GM18861 (cell line): Measurements from ENCODE around the gene SPDYE16.
"Not testable (repeated sequence)": the region's sequence is repeated elsewhere in the genome, so short reads cannot be mapped to it uniquely, and the experiment has no call there.

Experiments used
- ATAC-seq: cut with Tn5 transposase; IDR thresholded peaks from one replicate; pipeline ENCODE4 v1.9.1; 2021; ENCODE audit not compliant: unreplicated experiment

SPDYE16 gene

DNA sequence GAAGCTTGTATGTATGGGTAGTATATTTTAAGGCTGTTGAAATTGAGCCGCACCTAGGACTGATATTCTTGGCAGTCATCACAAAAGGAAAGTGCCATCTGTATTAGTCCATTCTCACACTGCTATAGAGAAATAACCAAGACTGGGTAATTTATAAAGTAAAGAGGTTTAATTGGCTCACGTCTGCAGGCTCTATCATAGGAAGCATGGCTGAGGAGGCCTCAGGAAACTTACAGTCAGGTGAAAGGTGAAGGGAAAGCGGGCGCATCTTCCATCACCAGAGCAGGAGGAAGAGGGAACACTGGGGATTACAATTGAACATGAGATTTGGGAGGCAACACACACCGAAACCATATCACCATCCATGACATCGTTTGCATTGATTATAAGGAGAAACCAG, 8.9 kb upstream of the SPDYE16 start:
- ATAC-seq, result not testable (repeated sequence)

DNA sequence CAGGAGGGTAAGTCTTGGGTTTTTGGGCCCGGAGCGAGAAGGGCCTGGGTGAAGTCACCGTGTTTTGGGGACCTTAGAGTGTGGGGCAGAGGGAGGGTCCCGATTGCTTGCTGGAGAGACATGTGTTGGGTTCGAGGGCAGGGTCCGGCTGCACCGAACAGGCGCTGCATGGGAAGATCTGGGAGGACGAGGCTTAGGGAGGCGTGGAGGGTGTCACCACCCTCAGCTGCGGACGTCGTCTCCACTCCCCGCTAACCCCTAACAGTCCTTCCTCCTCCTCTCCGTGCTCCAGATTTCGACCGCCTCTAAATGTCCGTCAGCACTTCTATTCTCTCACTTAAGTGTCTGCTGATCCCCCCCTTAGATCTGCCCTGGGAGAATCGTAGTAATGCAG, 6.8 kb upstream of the SPDYE16 start:
- ATAC-seq, result not testable (repeated sequence)

DNA sequence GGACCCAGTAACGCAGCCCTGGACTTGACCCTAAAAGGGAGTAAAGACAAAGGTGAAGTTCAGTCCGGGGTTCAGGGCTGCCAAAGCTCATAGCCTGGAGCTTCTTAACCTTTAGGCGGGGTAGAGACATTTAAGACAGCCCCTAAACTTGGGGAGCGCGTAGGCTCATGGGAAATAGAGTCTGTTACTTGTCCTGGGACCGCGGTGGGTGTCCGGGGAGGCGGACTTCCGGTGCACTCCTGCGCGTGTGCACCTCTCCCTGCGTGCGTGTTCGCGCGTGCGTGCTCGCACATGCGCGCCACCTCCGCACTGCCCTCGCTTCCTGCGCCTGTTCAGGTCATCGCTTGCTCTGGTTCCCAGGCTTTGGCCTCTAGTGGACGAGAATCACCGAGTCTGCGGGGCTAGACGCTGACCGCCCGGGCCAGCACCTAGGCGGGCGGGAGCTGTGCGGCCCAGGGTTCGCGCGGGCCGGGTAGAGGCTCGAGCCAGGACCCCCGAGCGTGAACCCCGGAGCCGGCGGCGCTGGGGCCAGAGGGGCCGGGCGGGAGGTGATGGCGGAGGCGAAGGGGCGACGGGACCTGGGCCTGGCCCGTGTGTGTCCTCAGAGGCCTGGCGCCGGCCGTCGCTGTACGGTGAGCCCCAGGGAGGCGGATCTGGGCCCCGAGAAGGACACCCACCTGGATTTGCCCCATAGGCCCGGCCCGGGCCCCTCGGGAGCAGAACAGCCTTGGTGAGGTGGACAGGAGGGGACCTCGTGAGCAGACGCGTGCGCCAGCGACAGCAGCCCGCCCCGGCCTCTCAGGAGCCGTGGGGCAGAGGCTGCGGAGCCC, 6.1 kb upstream of the SPDYE16 start:
- peak; percentile 98 for ATAC-seq

DNA sequence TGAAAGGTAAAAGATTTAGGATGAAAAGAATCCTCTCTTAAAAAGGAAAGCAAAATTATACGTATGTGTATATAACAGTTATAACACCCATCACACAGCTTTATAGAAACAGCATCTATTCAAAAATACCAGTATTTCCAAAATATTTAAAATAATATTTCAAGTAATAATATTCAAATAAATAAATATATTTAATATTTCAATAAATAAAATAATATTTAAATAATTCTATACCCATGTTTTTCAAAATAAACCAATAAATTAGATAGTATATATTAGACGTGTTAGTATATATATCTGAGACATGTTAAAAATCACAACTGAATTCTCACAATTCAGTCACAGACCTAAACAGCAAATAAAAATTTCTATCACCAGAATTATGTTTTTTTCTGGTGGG, 11.5 kb downstream of the SPDYE16 start:
- ATAC-seq, result not testable (repeated sequence)

DNA sequence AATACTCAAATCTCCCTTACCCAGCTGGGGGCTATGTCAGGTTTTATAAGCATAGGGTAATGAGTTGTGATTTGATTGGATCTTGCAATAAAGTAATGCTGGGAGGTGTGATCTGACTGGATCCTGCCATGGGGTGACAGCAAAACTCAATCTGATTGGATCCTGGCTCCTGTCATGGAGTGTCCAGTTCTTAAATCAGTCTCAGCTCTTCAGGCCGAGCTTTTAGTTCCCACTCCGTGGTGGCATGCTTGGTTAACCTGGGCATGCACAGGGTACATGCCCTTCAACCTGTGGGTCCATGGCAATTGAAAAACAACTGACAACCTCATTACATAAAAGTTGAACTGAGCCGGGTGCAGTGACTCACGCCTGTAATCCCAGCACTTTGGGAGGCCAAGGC, 16.9 kb downstream of the SPDYE16 start:
- not testable (repeated sequence) for ATAC-seq

DNA sequence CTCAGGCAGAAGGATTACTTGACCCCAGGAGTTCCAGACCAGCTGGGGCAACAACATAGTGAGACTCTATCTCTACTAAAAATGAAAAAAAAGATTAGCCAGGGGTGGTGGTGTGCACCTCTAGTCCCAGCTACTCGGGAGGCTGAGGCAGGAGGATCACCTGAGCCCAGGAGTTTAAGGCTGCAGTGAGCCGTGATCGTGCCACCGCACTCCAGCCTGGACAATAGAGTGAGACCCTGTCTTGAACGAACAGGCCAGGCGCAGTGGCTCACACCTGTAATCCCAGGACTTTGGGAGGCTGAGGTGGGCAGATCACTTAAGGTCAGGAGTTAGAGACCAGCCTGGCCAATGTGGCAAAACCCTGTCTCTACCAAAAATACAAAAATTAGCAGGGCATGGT, 26.2 kb downstream of the SPDYE16 start:
- ATAC-seq, result not testable (repeated sequence)

DNA sequence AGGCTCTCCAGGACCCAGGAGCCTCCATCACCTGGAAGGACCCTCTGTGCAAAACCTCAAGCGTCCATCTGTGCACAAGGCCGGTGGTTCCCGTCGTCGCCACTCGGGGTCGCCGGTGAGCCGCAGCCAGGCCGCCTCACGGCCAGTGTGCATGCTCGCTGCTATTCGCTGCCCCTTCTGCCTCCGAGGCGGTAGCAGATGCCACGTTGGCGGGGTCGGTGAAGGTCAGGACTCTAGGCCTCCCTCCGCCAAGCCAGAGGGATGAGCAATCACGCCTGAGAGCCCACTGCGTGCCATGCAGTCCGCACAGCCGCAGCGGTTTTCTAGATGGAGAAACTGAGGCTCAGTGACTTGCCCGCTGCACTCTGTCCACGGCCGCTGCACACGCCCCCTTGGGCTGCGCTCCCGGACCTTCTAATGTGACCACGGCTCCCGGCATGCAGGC, 27.1 kb downstream of the SPDYE16 start:
- no peak for ATAC-seq

DNA sequence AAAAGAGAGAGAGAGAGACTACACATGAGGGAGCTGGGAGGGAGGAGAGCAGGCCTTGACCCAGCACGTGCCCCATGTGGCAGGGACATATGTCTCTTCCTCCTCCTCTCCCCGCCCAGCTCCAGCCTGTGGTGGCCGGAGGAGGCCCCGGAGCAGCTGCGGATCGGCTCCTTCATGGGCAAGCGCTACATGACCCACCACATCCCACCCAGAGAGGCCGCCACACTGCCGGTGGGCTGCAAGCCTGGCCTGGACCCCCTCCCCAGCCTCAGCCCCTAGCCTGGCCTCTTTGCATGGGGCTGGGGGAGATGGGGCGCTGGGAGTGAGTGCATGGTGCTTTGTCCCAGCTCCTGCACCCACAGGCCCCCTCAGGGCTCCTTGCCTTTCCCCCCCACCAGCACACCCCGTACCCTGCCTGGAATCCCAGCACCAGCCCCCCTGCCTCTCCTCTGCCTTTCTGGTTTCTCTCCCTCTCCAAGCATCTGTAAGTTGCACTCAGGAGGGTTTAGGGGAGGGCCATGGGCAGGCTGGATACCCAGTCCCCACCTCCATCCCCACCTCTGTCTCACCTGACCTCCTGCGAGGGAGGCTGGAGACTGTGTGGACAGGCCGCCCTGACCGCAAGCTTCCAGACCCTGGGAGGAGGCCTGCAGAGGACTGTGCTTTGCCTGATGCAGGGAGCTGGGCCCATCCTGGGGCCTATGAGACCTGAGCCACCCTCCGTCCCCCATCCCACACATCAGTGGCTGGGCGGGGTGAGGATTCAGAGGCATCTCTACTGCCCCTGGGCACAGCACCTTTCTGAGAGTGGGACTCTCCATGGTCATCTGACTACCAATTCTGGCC, 27.9 kb downstream of the SPDYE16 start:
- ATAC-seq, result no peak

DNA sequence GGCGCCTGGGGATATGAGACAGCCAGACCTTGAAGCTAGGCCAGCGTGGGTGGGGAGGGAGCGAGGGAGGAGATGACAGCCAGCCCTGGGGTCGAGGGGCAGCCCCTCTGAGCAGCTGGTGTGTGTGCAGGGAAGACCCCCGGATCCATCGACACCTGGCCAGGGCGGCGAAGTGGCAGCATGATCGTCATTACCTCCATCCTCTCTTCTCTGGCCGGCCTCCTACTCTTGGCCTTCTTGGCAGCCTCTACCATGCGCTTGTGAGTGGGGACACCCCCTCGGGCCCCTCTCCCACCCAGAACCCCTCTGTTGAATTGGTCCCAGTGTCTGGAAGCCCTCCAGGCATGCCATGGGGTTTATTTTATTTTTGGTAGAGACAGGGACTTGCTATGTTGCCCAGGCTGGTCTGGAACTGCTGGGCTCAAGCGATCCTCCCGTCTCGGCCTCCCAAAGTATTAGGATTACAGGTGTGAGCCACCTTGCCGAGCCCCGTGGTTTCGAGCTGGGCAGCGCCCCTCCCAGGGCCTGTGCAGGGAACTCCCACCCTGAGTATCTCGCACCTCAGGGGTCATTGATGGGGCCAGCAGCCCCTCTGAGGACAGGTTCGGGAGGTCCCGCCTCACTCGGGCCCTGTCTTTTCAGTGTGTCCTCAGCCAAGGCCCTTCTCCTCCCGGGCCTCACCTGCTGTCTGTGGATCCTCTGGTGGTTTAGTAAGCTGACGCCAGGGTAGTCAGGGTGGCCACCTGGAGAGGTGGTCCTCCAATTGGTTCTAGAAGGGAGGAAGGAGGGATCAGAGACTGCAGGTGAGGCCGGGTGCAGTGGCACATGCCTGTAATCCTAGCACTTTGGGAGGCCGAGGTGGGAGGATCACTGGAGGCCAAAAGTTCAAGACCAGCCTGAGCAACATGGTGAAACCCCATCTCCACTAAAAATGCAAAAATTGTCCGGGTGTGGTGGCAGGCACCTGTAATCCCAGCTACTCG, 29.0 kb downstream of the SPDYE16 start:
- no peak for ATAC-seq

DNA sequence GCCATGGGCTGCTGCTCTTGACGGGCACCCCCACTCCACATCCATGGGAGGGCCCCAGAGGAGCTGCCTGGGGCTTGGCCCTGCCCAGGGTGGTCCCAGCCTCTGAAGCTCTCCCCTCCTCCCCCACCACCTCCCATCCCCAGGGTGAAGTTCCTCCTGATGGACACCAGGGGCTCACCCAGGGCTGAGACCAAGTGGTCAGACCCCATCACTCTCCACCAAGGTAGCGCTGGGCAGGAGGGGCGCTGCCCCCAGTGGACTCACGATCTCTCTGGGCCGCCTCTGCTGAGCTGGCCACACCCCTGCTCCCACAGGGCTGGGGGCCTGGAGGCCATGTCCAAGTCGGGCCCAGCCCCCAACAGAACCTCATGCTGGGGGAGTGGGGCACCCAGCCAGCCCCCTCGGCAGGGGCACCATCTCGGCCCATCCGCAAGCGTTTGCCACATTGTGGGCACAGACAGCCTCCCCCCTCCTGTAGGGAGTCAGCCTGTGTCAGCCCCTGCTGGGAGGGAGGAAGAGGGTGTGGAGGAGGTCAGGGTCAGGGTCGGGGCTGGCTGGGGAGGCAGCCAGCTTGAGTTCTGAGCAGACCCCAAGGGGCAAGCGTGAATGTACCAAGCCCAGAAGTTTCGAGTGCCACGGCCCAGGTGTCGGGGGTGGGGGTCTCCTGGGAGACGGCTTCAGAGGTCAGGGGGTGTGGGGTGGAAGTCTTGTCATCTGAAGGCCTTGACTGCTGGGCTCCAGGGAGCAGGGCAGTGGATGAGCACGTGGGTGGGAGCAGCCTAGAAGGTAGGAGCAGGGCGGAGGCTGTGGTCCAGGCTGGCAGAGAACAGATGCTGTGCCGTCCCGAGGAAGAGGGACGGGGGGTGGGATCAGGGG, 29.9 kb downstream of the SPDYE16 start:
- ATAC-seq, result no peak

DNA sequence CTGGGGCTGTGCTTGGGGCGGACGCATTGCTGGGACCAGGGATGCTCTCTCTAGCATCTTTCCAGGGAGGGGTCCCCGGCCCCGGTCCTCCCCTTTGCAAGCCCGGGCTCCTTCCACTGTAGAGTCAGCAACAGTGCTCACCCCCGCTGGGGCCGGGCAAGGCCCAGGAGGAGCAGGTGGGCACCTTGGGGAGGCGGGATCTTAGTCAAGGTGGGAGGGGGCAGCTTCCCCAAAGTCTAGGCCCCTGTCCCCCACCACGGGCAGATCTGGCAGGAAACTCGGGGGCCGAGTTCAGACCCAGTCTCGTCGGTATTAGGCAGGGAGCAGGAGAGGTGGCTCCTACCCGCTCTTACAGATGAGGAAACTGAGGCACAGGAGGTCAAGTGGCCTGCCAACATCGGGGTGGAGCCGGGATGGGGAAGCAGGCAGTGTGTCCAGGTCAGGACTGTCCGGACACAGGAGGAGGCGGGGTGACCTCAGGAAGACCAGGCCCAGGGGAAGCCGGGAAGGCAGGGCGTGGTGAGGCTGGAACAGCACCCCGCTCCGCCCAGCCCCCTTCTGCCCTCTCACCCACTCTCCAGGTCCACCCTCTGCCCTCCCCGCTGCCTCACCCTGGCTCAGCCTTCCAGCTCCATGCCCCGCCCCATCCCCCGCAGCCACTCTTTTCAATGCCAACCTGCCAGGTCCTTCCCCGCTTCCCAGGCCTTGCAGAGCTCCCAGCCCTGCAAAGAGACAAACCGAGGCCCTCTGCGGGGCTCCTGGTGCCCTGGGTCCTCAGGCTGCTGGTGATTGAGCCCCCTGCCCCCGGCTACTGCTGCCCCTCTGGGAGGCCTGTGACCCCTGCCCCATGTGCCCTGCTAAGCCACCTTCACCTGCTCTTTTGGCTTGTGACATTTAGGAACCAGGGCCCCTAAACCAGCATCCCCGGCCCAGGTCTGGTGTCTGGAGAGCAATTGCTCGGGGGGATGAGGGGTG, 30.9 kb downstream of the SPDYE16 start:
- ATAC-seq, result not testable (repeated sequence)

DNA sequence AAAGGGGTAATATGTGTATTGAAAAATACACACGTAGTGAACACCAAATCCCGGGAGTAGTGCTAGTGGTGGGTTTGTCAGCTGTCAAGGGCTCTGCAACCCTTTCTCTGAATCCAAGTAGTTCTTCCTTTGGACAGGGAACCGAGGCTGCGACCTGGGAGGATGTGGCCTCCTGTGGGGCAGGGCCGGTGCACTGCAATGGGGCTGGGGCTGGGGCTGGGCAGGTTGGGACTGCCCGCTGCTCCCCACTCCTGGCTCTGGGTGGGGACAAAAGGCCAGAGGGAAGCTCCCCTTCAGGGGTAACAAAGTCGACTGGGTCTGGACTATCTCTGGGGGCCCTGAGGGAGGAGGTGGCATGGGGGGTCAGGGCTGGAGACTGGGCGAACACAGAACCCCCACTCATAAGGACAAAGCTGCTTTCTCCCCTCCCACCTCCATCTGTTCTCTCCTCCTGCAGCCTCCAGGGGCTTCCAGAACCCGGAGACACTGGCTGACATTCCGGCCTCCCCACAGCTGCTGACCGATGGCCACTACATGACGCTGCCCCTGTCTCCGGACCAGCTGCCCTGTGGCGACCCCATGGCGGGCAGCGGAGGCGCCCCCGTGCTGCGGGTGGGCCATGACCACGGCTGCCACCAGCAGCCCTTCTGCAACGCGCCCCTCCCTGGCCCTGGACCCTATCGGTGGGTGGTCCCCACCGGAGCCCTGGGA, 31.7 kb downstream of the SPDYE16 start:
- ATAC-seq, result not testable (repeated sequence)

DNA sequence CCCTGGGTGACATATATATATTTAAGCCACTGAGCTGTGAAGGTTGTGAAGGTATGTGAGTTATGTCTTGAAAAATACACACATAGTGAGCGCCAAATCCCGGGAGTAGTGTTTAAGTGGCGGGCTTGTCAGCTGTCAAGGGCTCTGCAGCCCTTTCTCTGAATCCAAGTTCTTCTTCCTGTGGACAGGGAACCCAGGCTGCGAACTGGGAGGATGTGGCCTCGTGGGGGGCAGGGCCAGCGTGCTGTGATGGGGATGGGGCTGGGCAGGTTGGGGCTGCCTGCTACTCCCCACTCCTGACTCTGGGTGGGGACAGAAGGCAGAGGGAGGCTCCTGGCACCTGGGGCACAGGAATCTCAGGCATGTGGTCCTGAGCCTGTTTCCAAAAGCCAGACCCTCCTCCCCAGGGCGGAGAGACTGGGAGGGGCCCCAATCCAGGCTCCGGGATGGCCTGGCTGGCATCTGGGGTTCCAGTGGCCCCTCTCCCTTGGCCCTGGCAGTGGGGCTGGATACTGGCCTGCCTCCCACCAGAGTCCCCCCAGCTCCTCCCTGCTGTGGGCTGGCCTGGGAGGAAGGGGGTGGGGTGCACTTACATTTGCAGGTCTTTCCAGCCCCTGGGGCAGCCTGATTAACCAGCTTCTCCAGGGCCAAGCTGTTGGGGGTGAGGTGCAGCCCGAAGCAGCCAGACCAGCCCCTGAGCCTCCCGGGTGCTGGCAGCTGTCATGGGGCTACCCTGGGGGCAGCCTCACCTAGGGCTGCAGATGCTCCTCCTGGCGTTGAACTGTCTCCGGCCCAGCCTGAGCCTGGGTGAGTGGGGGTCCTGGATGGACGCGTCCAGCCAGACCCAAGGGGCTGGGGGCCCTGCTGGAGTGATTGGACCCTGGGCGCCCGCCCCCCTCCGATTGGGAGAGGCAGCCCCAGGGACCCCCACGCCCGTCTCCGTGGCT, 32.9 kb downstream of the SPDYE16 start, which contains the start of gene UPK3B:
UPK3B (plus strand) TSS at position 622 of the 947 bp plus-strand sequence; CDS start at position 723, 101 bp downstream.
- no peak for ATAC-seq

DNA sequence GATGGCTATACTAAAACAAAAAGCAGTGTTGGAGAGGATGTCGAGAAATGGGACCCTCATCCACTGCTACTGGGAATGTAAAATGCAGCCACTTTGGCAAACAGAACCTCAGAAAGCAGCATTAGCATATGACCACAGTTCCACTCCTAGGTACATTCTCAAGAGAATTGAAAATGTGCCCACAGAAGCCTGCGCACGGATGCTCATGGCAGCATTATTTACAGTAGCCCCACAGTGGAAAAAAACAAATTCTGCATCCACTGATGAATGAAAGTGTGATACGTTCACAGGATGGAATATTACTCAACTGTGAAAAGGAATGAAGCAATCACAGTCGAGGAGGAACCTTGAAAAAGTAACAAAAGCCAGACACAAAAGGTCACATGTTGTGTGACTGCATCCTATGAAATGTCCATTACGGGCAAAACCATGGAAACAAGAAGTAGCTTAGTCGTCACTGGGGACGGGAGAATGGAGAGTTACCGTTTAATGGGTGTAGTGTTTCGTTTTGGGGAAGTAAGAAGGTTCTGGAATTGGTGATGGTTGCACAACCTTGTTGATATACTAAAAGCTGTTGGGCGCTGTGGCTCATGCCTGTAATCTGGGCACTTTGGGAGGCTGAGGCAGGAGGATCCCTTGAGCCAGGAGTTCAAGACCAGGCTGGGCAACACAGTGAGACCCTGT, 35.2 kb downstream of the SPDYE16 start:
- ATAC-seq, result no peak

DNA sequence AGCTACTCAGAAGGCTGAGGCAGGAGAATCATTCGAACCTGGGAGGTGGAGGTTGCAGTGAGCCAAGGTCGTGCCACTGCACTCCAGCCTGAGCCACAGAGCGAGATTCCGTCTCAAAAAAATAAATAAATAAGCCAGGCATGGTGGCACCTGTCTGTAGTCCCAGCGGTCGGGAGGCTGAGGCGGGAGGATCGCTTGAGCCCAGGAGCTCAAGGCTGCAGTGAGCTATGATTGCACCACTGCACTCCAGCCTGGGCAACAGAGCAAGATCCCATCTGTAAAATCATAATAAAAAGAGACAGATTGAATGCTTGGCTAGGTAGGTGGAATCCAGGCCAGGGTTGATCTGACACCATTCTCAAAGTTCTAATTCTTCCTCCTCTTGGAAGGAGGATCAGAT, 36.5 kb downstream of the SPDYE16 start:
- ATAC-seq, result not testable (repeated sequence)

DNA sequence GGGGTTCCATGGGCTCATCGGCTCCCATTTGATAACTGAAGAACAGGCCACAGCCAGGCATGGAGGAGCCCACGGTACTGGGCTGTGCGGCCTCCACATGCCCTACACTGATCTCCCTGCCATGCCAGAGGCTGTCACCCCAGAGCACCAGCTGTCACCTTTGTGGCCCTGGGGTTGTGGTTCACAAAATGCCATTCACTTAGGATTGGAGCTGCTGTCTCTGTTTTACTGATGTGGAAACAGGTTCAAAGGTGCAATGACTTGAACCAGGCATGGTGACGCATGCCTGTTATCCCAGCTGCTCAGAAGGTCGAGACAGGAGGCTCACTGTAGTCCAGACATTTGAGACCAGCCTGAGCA, 37.0 kb downstream of the SPDYE16 start:
- ATAC-seq, result no peak
